NCI-H510A (cell line): ENCODE results near the gene CHAT.
A peak's percentile ranks its signal among the peaks of the same experiment; 100 is the strongest.
"Not testable (repeated sequence)": the region's sequence is repeated elsewhere in the genome, so short reads cannot be mapped to it uniquely, and the experiment has no call there.

ENCODE experiments used
- DNase-seq: peaks from one replicate; lab custom pipeline; 2025; lab: John Stamatoyannopoulos, UW

Gene CHAT

GRCh38 chr10:49653273-49653929 lies 39.6 kb downstream of the CHAT start:
- DNase-seq = no peak

- DNase-seq = no peak
These were observed 40.3 kb downstream of the CHAT start for GRCh38 chr10:49654036-49654693.

- no peak for DNase-seq
These were observed 41.3 kb downstream of the CHAT start for GRCh38 chr10:49655099-49655498.

GRCh38 chr10:49656845-49657493 lies 43.1 kb downstream of the CHAT start:
- no peak for DNase-seq

GRCh38 chr10:49657606-49658005 lies 43.8 kb downstream of the CHAT start:
- no peak for DNase-seq

GRCh38 chr10:49661140-49661856 lies 47.5 kb downstream of the CHAT start:
- DNase-seq = no peak

- no peak for DNase-seq
These were observed 48.5 kb downstream of the CHAT start for GRCh38 chr10:49662169-49662830.

- DNase-seq = no peak
These were observed 49.8 kb downstream of the CHAT start for GRCh38 chr10:49663596-49663995.

- no peak for DNase-seq
These were observed 50.4 kb downstream of the CHAT start for GRCh38 chr10:49664006-49664841.

GRCh38 chr10:49664842-49665355 lies 51.1 kb downstream of the CHAT start:
- no peak for DNase-seq

GRCh38 chr10:49666054-49666615 lies 52.3 kb downstream of the CHAT start:
- no peak for DNase-seq

- DNase-seq = no peak
These were observed 52.8 kb downstream of the CHAT start for GRCh38 chr10:49666685-49667084.

GRCh38 chr10:49667991-49668390 lies 54.2 kb downstream of the CHAT start:
- no peak for DNase-seq

GRCh38 chr10:49668684-49669083 lies 54.8 kb downstream of the CHAT start:
- DNase-seq = no peak

GRCh38 chr10:49678827-49679479 lies 65.1 kb downstream of the CHAT start:
- no peak for DNase-seq

GRCh38 chr10:49679480-49679893 lies 65.7 kb downstream of the CHAT start, which contains the start of gene C10orf53:
C10orf53 (plus strand) TSS chr10:49679651; CDS start chr10:49679698, 47 bp downstream.
- peak; percentile 44 for DNase-seq

- DNase-seq = not testable (repeated sequence)
These were observed 68.6 kb downstream of the CHAT start for GRCh38 chr10:49682449-49682848.

GRCh38 chr10:49682879-49683278 lies 69.0 kb downstream of the CHAT start:
- no peak for DNase-seq

- no peak for DNase-seq
These were observed 72.8 kb downstream of the CHAT start for GRCh38 chr10:49686651-49687050.

- no peak for DNase-seq
These were observed 74.5 kb downstream of the CHAT start for GRCh38 chr10:49688261-49688846.
